ENCODE data around the gene DOCK1.

Gene DOCK1

GRCh38 chr10:127011174-127011573 lies 105.9 kb downstream of the DOCK1 start:
- no peaks in the 10 kb centered on the region for H3K79me2 ChIP-seq (ENCODE audit: low read length)
- TF ChIP-seq EZH2 (optimal IDR thresholded peaks at IDR 0.05; ENCODE audit: low read depth, low read length) (no peak), EZH2phosphoT487 (IDR thresholded peaks at IDR 0.05; ENCODE audit: low read length) (no peak)
- TF ChIP-seq, protein P1, sequence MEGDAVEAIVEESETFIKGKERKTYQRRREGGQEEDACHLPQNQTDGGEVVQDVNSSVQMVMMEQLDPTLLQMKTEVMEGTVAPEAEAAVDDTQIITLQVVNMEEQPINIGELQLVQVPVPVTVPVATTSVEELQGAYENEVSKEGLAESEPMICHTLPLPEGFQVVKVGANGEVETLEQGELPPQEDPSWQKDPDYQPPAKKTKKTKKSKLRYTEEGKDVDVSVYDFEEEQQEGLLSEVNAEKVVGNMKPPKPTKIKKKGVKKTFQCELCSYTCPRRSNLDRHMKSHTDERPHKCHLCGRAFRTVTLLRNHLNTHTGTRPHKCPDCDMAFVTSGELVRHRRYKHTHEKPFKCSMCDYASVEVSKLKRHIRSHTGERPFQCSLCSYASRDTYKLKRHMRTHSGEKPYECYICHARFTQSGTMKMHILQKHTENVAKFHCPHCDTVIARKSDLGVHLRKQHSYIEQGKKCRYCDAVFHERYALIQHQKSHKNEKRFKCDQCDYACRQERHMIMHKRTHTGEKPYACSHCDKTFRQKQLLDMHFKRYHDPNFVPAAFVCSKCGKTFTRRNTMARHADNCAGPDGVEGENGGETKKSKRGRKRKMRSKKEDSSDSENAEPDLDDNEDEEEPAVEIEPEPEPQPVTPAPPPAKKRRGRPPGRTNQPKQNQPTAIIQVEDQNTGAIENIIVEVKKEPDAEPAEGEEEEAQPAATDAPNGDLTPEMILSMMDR (IDR thresholded peaks at IDR 0.05; ENCODE audit: low read length): no peak
- no peak overlapping the region for H3K27ac ChIP-seq (ENCODE audit: low read length)
- no peak overlapping the region for H2AFZ ChIP-seq (ENCODE audit: low read length)
- no peaks in the 10 kb centered on the region for H3K36me3 ChIP-seq (replicated peaks; ENCODE audit: insufficient read depth, low read length)
- H4K20me1 ChIP-seq (ENCODE audit: insufficient read depth, low read length): no peaks in the 10 kb centered on the region
- DNase-seq: no peak
- no peak overlapping the region for H3K9ac ChIP-seq (ENCODE audit: low read length)
- H3K27me3 ChIP-seq (replicated peaks; ENCODE audit: insufficient read depth, low read length): no peaks in the 10 kb centered on the region
- no peaks in the 10 kb centered on the region for H3F3A ChIP-seq (ENCODE audit: insufficient read depth, low read length)
- H3K4me2 ChIP-seq (ENCODE audit: low read depth, low read length): no peak overlapping the region
- H3K9me3 ChIP-seq (replicated peaks; ENCODE audit: insufficient read depth, low read length): no peaks in the 10 kb centered on the region
- H3K4me1 ChIP-seq (ENCODE audit: low read length): no peaks in the 10 kb centered on the region
- no peak overlapping the region for H3K4me3 ChIP-seq (ENCODE audit: low read length)
- H3K9me2 ChIP-seq (replicated peaks; ENCODE audit: insufficient read depth, low read length): no peaks in the 10 kb centered on the region

- no peaks in the 10 kb centered on the region for H3K27me3 ChIP-seq (replicated peaks; ENCODE audit: insufficient read depth, low read length)
- H3K4me3 ChIP-seq (ENCODE audit: low read length): no peak overlapping the region
- DNase-seq: no peak
- H3K79me2 ChIP-seq (ENCODE audit: low read length): no peaks in the 10 kb centered on the region
- no peaks in the 10 kb centered on the region for H3K4me1 ChIP-seq (ENCODE audit: low read length)
- no peaks in the 10 kb centered on the region for H3K9me2 ChIP-seq (replicated peaks; ENCODE audit: insufficient read depth, low read length)
- TF ChIP-seq EZH2 (optimal IDR thresholded peaks at IDR 0.05; ENCODE audit: low read depth, low read length): no peak
- TF ChIP-seq EZH2phosphoT487 (IDR thresholded peaks at IDR 0.05; ENCODE audit: low read length): no peak
- TF ChIP-seq, protein P1 (IDR thresholded peaks at IDR 0.05; ENCODE audit: low read length): no peak
- H4K20me1 ChIP-seq (ENCODE audit: insufficient read depth, low read length): no peaks in the 10 kb centered on the region
- H3K36me3 ChIP-seq (replicated peaks; ENCODE audit: insufficient read depth, low read length): no peaks in the 10 kb centered on the region
- H3K27ac ChIP-seq (ENCODE audit: low read length): no peak overlapping the region
- no peak overlapping the region for H2AFZ ChIP-seq (ENCODE audit: low read length)
- no peaks in the 10 kb centered on the region for H3F3A ChIP-seq (ENCODE audit: insufficient read depth, low read length)
- no peaks in the 10 kb centered on the region for H3K9me3 ChIP-seq (replicated peaks; ENCODE audit: insufficient read depth, low read length)
- H3K4me2 ChIP-seq (ENCODE audit: low read depth, low read length): 0 out of 2 replicates have a peak overlapping the region, but pooled peaks have one; percentile 15
- H3K9ac ChIP-seq (ENCODE audit: low read length): no peak overlapping the region
These were observed 107.0 kb downstream of the DOCK1 start for GRCh38 chr10:127012071-127012768.

DNA sequence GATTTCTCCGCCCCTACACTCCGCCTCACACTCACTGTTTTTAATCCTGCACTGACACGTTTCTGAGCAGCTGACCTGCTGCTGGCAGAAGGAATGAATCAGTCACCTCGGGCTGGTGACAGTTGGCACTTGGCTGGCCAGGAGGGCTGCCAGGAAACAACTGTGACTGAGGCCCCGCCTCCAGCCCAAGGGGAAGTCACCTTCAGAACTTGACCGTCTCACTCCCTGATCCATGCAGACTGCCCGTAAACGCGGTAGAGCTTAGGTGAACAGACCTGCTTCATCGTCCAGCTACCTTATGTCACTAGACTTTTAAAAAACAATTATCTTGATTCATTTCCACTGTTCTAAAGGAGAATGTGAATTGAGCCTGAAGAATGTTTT lies 107.5 kb downstream of the DOCK1 start:
- no peaks in the 10 kb centered on the region for H3K9me2 ChIP-seq (replicated peaks; ENCODE audit: insufficient read depth, low read length)

More for the DNA sequence above, 107.5 kb downstream of the DOCK1 start:
- Histone ChIP-seq H3K36me3 (replicated peaks; ENCODE audit: insufficient read depth, low read length) (no peaks in the 10 kb centered on the region), H2AFZ (ENCODE audit: low read length) (no peak overlapping the region), H3K4me1 (ENCODE audit: low read length) (no peaks in the 10 kb centered on the region), H3K79me2 (ENCODE audit: low read length) (no peaks in the 10 kb centered on the region), H3K9me3 (replicated peaks; ENCODE audit: insufficient read depth, low read length) (no peaks in the 10 kb centered on the region), H3K27me3 (replicated peaks; ENCODE audit: insufficient read depth, low read length) (no peaks in the 10 kb centered on the region), H3F3A (ENCODE audit: insufficient read depth, low read length) (no peaks in the 10 kb centered on the region), H3K4me2 (ENCODE audit: low read depth, low read length) (no peak overlapping the region), H4K20me1 (ENCODE audit: insufficient read depth, low read length) (no peaks in the 10 kb centered on the region), H3K4me3 (ENCODE audit: low read length) (no peak overlapping the region), H3K27ac (ENCODE audit: low read length) (no peak overlapping the region), H3K9ac (ENCODE audit: low read length) (no peak overlapping the region)
- DNase-seq: peak; percentile 7
- TF ChIP-seq EZH2phosphoT487 (IDR thresholded peaks at IDR 0.05; ENCODE audit: low read length) (no peak), EZH2 (optimal IDR thresholded peaks at IDR 0.05; ENCODE audit: low read depth, low read length) (no peak)
- TF ChIP-seq, protein P1 (IDR thresholded peaks at IDR 0.05; ENCODE audit: low read length): no peak

Data from MM.1S (cell line).